IgD-negative memory B cell (primary cell): ENCODE results near the gene PIEZO2. TPM values are rescaled to one million over a fixed set of nuclear protein-coding genes. Genes with fewer than 3 reads are reported as not detected.

Experiments
- H3K27ac Mint-ChIP-seq, 3 donors: one replicate each; pipeline ENCODE4 v1.8.0; 2020 to 2022; ENCODE audit warnings: mild to moderate bottlenecking in 3 of 3, mixed read lengths in 3 of 3, moderate library complexity in 1 of 3
- H3K27me3 Mint-ChIP-seq: one replicate; pipeline ENCODE4 v1.8.0; 2021; ENCODE audit warnings: mixed read lengths
- H3K36me3 Mint-ChIP-seq: one replicate; pipeline ENCODE4 v1.8.0; 2020; ENCODE audit warnings: mild to moderate bottlenecking, mixed read lengths
- H3K4me1 Mint-ChIP-seq, 3 donors: one replicate each; pipeline ENCODE4 v1.8.0; 2020 to 2022; ENCODE audit warnings: mixed read lengths in 3 of 3, mild to moderate bottlenecking in 1 of 3
- H3K4me3 Mint-ChIP-seq, 4 donors: one replicate each; pipeline ENCODE4 v1.8.0; 2020 to 2022; ENCODE audit warnings: mild to moderate bottlenecking in 4 of 4, mixed read lengths in 4 of 4, moderate library complexity in 3 of 4
- H3K9me3 Mint-ChIP-seq, 3 donors: one replicate each; pipeline ENCODE4 v1.8.0; 2020 to 2021; ENCODE audit warnings: mixed read lengths in 3 of 3, mild to moderate bottlenecking in 1 of 3
- polyA plus RNA-seq: library from polyadenylated mRNA; unstranded; fragments of 300-500 nt; fragmentation: Illumina TruSeq; gene quantifications from one replicate; pipeline ENCODE4 v1.2.3, GENCODE V29; 2021

PIEZO2 gene
- polyA plus RNA-seq, 1 donor from 2014 or later: not detected

GRCh38 chr18:10757946-10758345, 391.4 kb downstream of the PIEZO2 start:
- peaks cover 4% of the 10 kb centered on the region for H3K27me3 Mint-ChIP-seq
- H3K4me1 Mint-ChIP-seq: no peaks in the 10 kb centered on the region
- no peaks in the 10 kb centered on the region for H3K36me3 Mint-ChIP-seq
- H3K4me3 Mint-ChIP-seq: no peak overlapping the region
- H3K9me3 Mint-ChIP-seq: no peaks in the 10 kb centered on the region
- no peak overlapping the region for H3K27ac Mint-ChIP-seq

GRCh38 chr18:10757349-10757748, 392.0 kb downstream of the PIEZO2 start:
- peaks cover 4% of the 10 kb centered on the region for H3K27me3 Mint-ChIP-seq
- no peak overlapping the region for H3K27ac Mint-ChIP-seq
- H3K36me3 Mint-ChIP-seq: no peaks in the 10 kb centered on the region
- no peak overlapping the region for H3K4me3 Mint-ChIP-seq
- H3K9me3 Mint-ChIP-seq: no peaks in the 10 kb centered on the region
- H3K4me1 Mint-ChIP-seq: no peaks in the 10 kb centered on the region

- no peaks in the 10 kb centered on the region for H3K4me1 Mint-ChIP-seq
- no peak overlapping the region for H3K4me3 Mint-ChIP-seq
- peaks cover 3% of the 10 kb centered on the region for H3K27me3 Mint-ChIP-seq
- no peaks in the 10 kb centered on the region for H3K9me3 Mint-ChIP-seq
- no peak overlapping the region for H3K27ac Mint-ChIP-seq
- no peaks in the 10 kb centered on the region for H3K36me3 Mint-ChIP-seq
Measured at GRCh38 chr18:10755855-10756254, 393.5 kb downstream of the PIEZO2 start.

- no peaks in the 10 kb centered on the region for H3K9me3 Mint-ChIP-seq
- H3K4me3 Mint-ChIP-seq: no peak overlapping the region
- no peak overlapping the region for H3K27ac Mint-ChIP-seq
- no peaks in the 10 kb centered on the region for H3K4me1 Mint-ChIP-seq
- H3K27me3 Mint-ChIP-seq: peaks cover 3% of the 10 kb centered on the region
- no peaks in the 10 kb centered on the region for H3K36me3 Mint-ChIP-seq
Measured at GRCh38 chr18:10754128-10754527, 395.2 kb downstream of the PIEZO2 start.

- Mint-ChIP-seq H3K9me3 (no peaks in the 10 kb centered on the region), H3K27ac (no peak overlapping the region), H3K4me3 (no peak overlapping the region), H3K36me3 (no peaks in the 10 kb centered on the region), H3K4me1 (no peaks in the 10 kb centered on the region), H3K27me3 (peaks cover 2% of the 10 kb centered on the region)
Measured at GRCh38 chr18:10752382-10752781, 397.0 kb downstream of the PIEZO2 start.

GRCh38 chr18:10751653-10752052, 397.7 kb downstream of the PIEZO2 start:
- H3K4me1 Mint-ChIP-seq: no peaks in the 10 kb centered on the region
- H3K27me3 Mint-ChIP-seq: peaks cover 2% of the 10 kb centered on the region
- H3K27ac Mint-ChIP-seq: no peak overlapping the region
- no peaks in the 10 kb centered on the region for H3K9me3 Mint-ChIP-seq
- no peak overlapping the region for H3K4me3 Mint-ChIP-seq
- no peaks in the 10 kb centered on the region for H3K36me3 Mint-ChIP-seq

GRCh38 chr18:10750191-10751035, 399.0 kb downstream of the PIEZO2 start:
- Mint-ChIP-seq H3K4me1 (no peaks in the 10 kb centered on the region), H3K9me3 (no peaks in the 10 kb centered on the region), H3K4me3 (no peak overlapping the region), H3K27me3 (peaks cover 2% of the 10 kb centered on the region), H3K36me3 (no peaks in the 10 kb centered on the region), H3K27ac (no peak overlapping the region)

GRCh38 chr18:10748641-10749040, 400.7 kb downstream of the PIEZO2 start:
- Mint-ChIP-seq H3K9me3 (no peaks in the 10 kb centered on the region), H3K27ac (no peak overlapping the region), H3K4me1 (no peaks in the 10 kb centered on the region), H3K36me3 (no peaks in the 10 kb centered on the region), H3K27me3 (peaks cover 2% of the 10 kb centered on the region), H3K4me3 (no peak overlapping the region)

GRCh38 chr18:10745971-10746370, 403.4 kb downstream of the PIEZO2 start:
- no peaks in the 10 kb centered on the region for H3K9me3 Mint-ChIP-seq
- H3K4me3 Mint-ChIP-seq: no peak overlapping the region
- H3K27ac Mint-ChIP-seq: no peak overlapping the region
- H3K27me3 Mint-ChIP-seq: no peaks in the 10 kb centered on the region
- H3K36me3 Mint-ChIP-seq: no peaks in the 10 kb centered on the region
- H3K4me1 Mint-ChIP-seq: peaks cover 0 to 2% (median 0%) of the 10 kb centered on the region in 3 donors

GRCh38 chr18:10745219-10745618, 404.1 kb downstream of the PIEZO2 start:
- Mint-ChIP-seq H3K4me3 (no peak overlapping the region), H3K27ac (no peak overlapping the region), H3K9me3 (no peaks in the 10 kb centered on the region), H3K4me1 (peaks cover 0 to 2% (median 0%) of the 10 kb centered on the region in 3 donors), H3K36me3 (no peaks in the 10 kb centered on the region), H3K27me3 (no peaks in the 10 kb centered on the region)

GRCh38 chr18:10743766-10744165, 405.6 kb downstream of the PIEZO2 start:
- Mint-ChIP-seq H3K4me1 (peaks cover 0 to 2% (median 0%) of the 10 kb centered on the region in 3 donors), H3K27ac (no peak overlapping the region), H3K4me3 (peak overlapping the region in 1 of 4 donors; percentile 0), H3K9me3 (no peaks in the 10 kb centered on the region), H3K27me3 (no peaks in the 10 kb centered on the region), H3K36me3 (no peaks in the 10 kb centered on the region)

- Mint-ChIP-seq H3K9me3 (no peaks in the 10 kb centered on the region), H3K4me3 (no peak overlapping the region), H3K4me1 (peaks cover 0 to 2% (median 0%) of the 10 kb centered on the region in 3 donors), H3K27me3 (no peaks in the 10 kb centered on the region), H3K36me3 (peaks cover 1% of the 10 kb centered on the region), H3K27ac (no peak overlapping the region)
Measured at GRCh38 chr18:10739152-10739551, 410.2 kb downstream of the PIEZO2 start.

GRCh38 chr18:10736984-10737383, 412.4 kb downstream of the PIEZO2 start:
- Mint-ChIP-seq H3K36me3 (peaks cover 5% of the 10 kb centered on the region), H3K27ac (no peak overlapping the region), H3K27me3 (no peaks in the 10 kb centered on the region), H3K9me3 (peaks cover 0 to 2% (median 0%) of the 10 kb centered on the region in 3 donors), H3K4me1 (no peaks in the 10 kb centered on the region), H3K4me3 (no peak overlapping the region)

- H3K4me1 Mint-ChIP-seq: no peaks in the 10 kb centered on the region
- H3K27me3 Mint-ChIP-seq: no peaks in the 10 kb centered on the region
- no peak overlapping the region for H3K4me3 Mint-ChIP-seq
- peaks cover 5% of the 10 kb centered on the region for H3K36me3 Mint-ChIP-seq
- peaks cover 0 to 2% (median 0%) of the 10 kb centered on the region in 3 donors for H3K9me3 Mint-ChIP-seq
- H3K27ac Mint-ChIP-seq: no peak overlapping the region
Measured at GRCh38 chr18:10732990-10733389, 416.4 kb downstream of the PIEZO2 start.

- no peak overlapping the region for H3K4me3 Mint-ChIP-seq
- H3K4me1 Mint-ChIP-seq: peaks cover 0 to 3% (median 0%) of the 10 kb centered on the region in 3 donors
- H3K27me3 Mint-ChIP-seq: peaks cover 16% of the 10 kb centered on the region
- no peak overlapping the region for H3K27ac Mint-ChIP-seq
- H3K36me3 Mint-ChIP-seq: peaks cover 2% of the 10 kb centered on the region
- peaks cover 0 to 3% (median 0%) of the 10 kb centered on the region in 3 donors for H3K9me3 Mint-ChIP-seq
Measured at GRCh38 chr18:10727477-10727876, 421.9 kb downstream of the PIEZO2 start.
